D341Med (cell line): ENCODE data around the gene DNAAF8.
"Not testable (repeated sequence)": the region's sequence is repeated elsewhere in the genome, so short reads cannot be mapped to it uniquely, and the experiment has no call there.

ENCODE experiments used
- DNase-seq: peaks from one replicate; pipeline ENCODE4 v3.0.0; 2012; ENCODE audit warnings: low spot score

The DNAAF8 gene

DNA sequence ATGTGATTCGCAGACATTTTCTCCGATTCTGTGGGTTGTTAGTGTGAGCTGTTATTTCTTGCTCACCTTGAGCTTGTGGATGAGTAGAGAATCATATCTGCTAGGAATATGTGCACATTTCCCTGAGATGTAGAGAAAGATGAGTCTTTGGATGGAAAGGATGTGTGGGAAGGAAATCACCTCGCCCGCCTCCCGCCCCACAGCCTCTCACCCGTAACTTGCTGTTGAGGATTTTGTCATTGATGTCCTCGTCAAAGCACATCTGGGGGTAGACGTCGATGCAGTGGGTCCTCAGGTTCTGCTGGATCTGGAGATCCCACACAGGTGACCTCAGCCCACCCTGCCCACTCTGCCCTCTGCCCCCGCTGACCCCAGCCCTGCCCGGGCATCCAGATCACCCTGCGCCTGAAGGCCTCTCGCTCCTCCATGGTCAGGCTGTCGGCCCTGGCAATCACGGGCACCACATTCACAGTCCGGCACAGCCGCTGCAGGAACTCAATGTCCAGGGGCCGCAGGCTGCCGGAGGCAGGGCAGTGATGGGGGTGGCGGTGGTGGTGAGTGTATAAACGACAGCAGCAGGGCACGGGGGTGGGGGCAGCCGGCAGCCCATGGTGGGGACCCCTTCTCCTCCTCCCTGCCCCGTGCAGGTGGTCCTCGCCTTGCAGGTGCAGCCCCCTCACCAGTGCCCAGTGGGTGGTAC, 49.1 kb downstream of the DNAAF8 start:
- no peak for DNase-seq

DNA sequence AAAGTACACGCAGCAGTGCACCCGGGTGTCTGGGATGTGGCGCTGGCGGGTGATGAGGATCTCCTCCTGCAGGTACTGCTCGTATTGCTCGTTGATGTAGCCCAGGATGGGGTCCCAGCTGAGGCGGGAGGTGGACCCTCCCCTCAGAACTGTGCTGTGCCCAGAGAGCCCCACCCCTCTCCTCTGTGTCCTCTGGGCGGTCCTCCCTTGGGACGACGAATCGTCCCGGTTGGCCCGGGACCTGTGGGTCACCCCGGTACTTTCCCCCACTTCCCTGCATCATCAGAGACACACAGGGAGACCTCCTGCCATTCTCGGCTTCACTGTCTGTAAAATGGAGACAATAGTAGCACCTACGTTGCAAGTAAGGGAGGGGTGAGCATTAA, 49.6 kb downstream of the DNAAF8 start:
- DNase-seq, result no peak

DNA sequence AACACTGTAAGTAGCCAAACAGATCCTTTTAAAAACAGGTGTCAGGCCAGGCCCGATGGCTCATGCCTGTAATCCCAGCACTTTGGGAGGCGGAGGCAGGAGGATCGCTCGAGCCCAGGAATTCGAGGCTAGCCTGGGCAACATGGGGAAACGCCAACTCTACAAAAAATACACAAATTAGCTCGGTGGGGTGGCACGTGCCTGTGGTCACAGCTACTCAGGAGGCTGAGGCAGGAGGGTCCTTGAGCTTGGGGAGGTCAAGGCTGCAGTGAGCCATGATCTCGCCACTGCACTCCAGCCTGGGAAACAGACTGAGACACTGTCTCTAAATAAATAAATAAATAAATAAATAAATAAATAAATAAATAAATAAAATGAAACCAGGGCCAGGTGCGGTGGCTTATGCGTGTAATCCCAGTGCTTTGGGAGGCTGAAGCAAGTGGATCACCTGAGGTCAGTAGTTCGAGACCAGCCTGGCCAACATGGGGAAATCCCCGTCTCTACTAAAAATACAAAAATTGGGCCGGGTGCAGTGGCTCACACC, 50.2 kb downstream of the DNAAF8 start:
- DNase-seq, result not testable (repeated sequence)

DNA sequence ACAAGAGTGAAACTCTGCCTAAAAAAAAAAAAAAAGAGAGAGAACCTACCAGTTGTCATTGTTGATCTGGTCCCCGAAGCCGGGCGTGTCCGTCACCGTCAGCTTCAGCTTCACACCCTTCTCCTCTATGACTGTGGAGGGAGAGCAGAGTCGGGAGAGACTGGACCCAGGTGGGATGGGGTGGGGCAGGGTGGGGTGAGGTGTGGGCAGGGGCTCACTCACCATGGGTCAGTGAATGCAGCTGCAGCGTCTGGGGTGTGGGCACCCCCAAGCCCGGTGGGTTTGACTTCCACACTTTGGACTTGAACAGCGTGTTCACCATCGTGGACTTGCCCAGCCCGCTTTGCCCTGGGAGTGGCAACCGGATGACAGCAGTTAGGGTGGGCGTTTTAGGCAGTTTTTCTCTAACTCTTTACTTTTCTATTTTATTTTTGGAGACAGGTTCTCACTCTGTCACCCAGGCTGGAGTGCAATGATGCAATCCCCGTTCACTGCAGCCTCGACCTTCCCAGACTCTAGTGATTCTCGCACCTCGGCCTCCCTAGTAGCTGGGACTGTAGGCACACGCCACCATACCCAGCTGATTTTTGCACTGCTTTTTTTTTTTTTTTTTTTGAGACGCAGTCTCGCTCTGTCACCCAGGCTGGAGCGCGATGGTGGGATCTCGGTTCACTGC, 51.6 kb downstream of the DNAAF8 start:
- DNase-seq, result no peak

DNA sequence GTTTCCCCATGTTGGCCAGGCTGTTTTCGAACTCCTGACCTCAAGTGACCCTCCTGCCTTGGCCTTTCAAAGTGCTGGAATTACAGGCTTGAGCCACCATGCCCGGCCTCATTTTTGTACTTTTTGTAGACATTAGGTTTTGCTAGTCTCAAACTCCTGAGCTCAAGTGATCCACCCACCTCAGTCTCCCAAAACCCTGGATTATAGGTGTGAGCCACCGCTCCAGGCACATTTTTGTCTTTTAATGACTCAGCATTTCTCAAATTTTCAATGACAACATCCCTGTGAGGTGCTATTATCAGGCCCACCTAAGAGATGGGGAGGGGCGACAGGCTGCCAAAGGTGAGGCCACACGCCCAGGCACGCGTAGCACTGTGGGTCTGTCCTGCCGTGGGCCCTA, 52.7 kb downstream of the DNAAF8 start:
- no peak for DNase-seq

DNA sequence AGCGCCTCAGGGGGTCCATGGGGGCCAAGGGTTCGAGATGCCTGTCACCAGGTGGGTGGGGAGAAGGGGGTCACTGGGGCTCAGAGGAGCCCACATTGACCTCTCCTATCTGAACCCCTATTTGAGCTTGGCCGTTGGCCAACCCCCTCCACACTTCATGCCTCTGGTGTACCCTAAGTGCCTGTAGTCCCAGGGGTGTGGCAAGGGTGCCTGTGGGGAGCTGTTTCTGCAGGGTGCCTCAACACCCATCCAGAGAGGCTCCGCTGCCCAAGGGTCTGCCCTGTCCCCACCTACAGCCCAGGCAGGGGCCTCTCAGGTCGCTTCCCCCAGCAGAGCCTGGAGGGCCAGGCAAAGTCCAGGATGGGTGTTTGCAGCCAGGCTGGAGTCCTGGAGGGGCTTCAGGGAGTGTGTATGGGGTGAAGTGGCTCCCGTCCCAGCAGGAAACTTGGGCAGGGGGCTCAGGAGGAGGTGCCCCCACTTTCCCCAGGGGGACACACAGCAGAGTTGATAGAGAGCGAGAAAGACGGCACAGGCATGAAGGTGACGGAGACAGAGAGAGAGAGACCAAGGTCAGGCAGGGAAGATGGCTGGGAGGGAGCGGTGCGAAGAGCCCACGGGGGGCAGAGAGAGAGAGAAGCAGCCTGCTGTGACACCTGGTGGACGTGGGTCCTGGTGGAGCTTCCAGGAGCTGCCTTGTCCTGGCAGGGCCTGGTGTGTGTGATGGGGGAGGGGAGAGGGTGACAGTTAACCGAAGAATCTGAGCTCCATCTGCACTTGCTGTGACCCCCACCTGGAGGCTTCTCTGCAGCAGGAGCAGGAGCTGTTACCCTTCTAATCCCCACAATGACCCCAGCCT, 53.5 kb downstream of the DNAAF8 start, which contains the start of gene SEPTIN12:
SEPTIN12 (minus strand) TSS at position 719 of the 856 bp plus-strand sequence; CDS start at position 19, 700 bp downstream.
- DNase-seq, result no peak

DNA sequence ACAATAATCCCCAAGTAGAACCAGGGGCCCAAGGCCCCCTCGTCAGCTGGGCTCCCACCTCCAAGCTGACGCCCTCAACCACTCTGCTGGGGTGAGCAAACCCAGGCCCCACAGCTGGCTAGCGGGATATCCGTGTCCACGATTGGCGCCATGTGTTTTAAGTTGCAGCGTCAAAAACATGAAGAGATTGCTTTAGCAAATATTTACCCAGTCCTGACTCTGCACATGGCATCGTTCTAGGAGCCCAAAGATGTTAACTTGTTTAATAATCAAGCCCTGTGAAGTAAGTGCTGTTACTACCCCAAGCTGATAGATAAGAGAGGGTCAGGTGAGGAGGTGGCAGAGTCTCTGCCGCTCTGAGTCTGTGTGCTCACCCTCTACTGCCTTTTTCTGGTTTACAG, 54.2 kb downstream of the DNAAF8 start:
- no peak for DNase-seq

DNA sequence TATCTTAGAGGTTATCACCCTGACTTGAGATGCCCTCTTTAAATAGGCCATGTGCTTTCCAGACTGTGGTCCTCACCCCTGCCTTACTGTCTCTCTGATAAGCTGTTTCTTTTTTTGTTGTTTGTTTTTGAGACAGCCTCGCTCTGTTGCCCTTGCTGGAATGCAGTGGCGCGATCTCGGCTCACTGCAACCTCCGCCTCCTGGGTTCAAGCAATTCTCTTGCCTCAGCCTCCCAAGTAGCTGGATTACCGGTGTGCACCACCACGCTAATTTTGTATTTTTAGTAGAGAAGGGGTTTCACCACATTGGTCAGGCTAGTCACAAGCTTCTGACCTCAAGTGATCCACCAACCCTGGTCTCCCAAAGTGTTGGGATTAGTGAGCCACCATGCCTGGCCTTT, 54.6 kb downstream of the DNAAF8 start:
- no peak for DNase-seq

DNA sequence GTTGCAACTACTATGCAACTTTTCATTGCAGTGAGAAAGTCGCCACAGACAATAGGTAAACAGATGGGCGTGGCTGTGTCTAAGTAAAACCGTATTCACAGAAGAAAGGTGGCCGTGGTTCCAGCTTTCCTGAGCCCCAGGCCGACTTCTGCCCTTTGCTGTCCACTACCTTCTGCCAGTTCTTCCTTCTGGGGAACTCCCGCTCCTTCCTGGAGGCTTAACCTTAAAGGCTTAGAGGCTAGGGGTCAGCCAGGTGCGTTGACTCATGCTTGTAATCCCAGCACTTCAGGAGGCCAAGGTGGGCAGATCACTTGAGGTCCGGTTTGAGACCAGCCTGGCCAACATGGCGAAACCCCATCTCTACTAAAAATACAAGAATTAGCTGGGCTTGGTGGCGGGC, 55.9 kb downstream of the DNAAF8 start:
- no peak for DNase-seq

DNA sequence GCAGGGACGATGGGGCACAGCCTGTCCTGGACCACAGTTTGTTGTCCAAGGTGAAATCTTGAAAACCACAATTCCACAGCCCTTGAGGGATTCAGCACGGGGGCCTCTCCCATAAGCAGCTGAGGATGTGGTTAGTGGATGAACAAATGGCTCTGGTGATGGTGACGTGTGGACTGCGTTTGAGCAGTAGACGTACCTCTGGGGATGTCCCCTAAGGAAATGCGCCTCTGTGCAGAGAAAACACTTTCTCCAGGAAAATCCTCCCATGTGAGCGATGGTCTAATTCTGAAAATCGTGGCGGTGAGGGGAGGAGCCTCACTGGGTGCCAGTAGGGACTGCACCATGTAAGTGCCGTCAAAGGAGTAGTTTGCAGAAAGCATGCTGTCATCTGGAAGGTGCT, 56.5 kb downstream of the DNAAF8 start:
- no peak for DNase-seq

DNA sequence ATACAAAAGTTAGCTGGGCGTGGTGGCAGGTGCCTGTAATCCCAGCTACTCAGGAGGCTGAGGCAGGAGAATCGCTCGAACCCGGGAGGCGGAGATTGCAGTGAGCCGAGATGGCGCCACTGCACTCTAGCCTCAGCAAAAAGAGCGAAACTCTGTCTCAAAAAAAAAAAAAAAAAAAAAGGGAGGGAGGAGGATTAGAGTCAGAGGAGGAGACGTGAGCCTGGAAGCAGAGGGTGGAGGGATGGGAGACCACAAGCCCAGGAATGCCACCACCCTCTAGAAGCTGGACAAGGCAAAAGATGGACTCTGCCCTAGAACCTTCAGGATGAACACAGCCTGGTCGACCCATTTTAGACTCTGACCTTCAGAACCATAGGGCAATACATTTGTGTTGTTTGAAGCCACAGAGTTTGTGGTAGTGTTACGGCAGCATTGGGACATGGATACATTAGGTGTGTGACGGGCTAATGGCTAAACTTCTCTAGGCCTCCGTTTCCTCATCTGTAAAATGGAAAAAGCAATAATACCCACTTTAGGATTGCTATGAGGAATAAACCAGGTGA, 58.7 kb downstream of the DNAAF8 start:
- no peak for DNase-seq

DNA sequence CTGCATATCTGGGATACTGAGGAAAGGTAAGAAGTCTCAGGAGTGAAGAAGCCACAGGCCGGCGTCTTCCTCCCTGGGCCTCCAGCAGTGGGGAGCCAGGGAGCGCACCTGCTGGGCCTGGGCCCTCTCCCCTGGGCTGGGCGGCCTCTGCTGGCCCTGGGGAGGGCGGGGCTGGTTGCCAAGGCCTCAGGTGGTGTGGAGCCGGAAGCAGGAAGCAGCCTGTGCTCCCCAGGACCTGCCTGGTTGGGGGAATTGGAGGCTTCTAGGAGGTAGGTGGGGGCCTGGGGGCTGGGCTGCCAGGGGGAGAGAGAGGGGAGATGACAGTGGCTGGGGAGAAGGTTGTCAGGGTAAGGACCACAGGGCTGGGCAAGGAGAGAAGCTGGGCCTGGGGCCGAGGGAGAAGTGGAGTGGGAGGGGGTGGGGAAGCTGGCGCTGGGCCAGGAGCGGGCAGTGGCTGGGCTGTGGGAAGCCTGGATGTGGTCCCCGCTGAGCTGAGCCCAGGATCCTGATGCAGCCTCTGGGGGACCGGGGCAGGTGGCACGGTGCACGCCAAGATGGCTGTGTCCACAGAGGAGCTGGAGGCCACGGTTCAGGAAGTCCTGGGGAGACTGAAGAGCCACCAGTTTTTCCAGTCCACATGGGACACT, 61.0 kb downstream of the DNAAF8 start, which contains the start of gene SMIM22:
SMIM22 (plus strand) TSS at position 189 of the 647 bp plus-strand sequence; CDS start at position 555, 366 bp downstream.
- DNase-seq, result peak; percentile 32

DNA sequence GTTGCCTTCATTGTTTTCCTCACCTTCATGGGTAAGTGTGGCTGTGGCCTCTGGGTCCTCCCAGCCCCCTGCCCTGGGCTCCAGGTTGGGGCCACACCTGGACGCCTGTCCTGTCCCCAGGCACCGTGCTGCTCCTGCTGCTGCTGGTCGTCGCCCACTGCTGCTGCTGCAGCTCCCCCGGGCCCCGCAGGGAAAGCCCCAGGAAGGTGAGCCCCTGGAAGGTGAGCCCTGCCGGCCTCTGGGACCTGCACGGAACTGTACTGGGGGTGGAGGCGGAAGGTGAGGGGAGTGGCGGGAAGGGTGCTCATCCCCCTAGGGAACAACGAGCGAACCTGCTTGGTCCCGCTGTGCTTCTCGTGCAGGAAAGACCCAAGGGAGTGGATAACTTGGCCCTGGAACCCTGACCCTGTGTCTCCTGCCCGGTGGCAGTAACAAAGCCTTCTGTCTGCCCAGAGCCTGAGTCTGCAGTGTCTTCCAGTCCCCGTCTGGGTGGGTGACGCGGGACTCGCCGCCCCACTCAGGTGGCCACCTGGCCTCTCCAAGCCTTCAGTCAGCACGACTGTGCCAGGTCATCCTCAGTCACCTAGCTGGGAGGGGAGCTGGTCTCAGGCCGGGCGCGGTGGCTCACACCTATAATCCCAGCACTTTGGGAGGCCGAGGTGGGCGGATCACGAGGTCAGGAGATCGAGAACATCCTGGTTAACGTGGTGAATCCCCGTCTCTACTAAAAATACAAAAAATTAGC, 61.7 kb downstream of the DNAAF8 start:
- peak; percentile 14 for DNase-seq

DNA sequence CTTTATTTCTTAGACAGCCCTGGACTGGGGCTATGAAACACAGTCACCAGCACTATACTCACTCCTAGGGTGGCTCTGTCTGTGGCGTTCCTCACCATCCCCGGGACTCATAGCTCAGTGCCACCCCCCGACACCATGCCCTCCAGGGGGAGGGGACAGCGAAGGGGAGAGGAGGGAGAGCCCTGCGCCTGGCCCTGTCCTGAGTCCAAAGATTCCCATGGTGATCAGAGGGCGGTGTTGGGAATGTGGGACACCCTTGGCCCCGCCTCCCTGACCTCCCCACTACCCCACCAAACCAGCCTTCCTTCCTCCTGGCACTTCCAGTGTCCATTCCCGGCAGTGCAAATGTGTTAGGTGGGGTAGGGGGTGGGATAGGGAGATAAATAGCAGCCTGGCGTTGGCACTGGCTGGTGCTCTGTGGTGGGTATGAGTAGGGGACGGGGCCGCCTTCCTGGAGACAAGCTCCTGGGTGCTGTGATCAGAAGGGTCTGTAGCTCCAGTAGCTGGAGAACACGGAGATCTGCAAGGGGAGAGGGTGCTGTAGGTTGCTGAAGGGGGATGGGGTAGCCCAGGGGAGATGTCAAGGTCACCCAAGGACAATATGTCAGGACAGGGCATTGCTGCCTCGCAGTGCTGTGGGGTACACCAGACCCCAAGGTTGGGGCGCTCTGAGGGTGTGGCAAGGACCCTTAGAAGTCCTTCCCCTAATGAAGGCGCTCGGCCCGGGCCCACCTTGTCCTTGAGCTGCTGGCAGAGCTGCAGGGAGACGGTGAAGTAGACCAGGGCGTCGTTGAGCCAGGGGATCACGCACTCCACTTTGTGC, 62.9 kb downstream of the DNAAF8 start:
- peak; percentile 8 for DNase-seq

DNA sequence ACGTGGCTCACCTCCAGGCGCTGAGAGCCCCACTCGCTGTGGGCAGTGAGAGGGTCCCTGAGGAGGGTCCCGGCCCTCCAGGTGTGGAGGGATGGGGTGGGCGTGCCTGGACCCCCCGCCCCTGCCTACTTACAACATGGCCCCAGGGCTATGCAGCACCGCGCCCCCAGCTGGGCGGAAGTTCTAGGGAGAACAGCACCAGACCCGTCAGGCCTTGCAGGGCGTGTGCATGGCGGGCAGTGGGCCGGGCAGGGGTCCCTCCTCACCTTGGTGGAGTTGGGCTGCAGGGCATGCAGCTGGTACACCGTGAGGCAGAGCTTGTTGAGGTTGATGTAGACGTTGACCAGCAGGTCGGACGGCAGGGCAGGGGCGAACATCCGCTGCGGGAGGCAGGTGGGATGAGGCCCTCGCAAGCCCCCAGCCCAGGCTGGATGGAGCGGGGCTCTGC, 63.5 kb downstream of the DNAAF8 start:
- peak; percentile 3 for DNase-seq

DNA sequence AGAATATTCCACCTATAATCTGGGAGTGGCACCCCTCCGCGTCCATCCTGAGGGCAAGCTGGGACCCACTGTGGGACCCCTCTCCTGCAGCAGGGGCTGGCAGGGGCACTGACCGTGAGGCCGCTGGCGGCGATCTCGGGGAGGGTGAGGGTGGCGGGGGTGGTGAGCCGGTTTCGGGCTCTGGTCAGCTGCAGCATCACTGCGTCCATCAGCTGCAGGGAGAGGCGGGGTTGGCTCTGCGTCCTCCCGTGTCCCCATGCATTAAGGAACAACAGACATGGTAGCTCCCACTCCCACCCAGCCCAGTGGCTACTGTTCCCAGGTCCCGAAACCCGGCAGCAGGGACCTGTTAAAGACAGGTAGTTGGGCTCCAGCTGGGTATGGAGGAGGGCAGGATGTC, 64.1 kb downstream of the DNAAF8 start:
- peak; percentile 8 for DNase-seq
